Fibroblast of mammary gland (primary cell): ENCODE results near the gene SYPL1.
"Not testable (repeated sequence)": the region's sequence is repeated elsewhere in the genome, so short reads cannot be mapped to it uniquely, and the experiment has no call there.

Experiments
- DNase-seq: peaks from one replicate; pipeline ENCODE4 v3.0.0-alpha.2; 2010; ENCODE audit warnings: low read depth
- H3K4me3 ChIP-seq: 2 replicates; pipeline ENCODE4 v1.5.1; 2011; ENCODE audit warnings: low read depth, mild to moderate bottlenecking, low read length, moderate library complexity; ENCODE audit not compliant: control insufficient read depth
- CTCF ChIP-seq: conservative IDR thresholded peaks from 2 replicates; pipeline ENCODE4 v1.5.1; 2011; ENCODE audit warnings: low read depth, low read length, inconsistent platforms; ENCODE audit not compliant: control insufficient read depth, insufficient read depth

SYPL1 gene

GRCh38 chr7:106142136-106142535 is 30.0 kb upstream of the SYPL1 start:
- H3K4me3 ChIP-seq, result no peak overlapping the region
- DNase-seq, result no peak
- no peak for TF ChIP-seq CTCF

GRCh38 chr7:106140406-106141173 is 28.5 kb upstream of the SYPL1 start:
- DNase-seq, result no peak
- H3K4me3 ChIP-seq, result no peak overlapping the region
- no peak for TF ChIP-seq CTCF

DNA sequence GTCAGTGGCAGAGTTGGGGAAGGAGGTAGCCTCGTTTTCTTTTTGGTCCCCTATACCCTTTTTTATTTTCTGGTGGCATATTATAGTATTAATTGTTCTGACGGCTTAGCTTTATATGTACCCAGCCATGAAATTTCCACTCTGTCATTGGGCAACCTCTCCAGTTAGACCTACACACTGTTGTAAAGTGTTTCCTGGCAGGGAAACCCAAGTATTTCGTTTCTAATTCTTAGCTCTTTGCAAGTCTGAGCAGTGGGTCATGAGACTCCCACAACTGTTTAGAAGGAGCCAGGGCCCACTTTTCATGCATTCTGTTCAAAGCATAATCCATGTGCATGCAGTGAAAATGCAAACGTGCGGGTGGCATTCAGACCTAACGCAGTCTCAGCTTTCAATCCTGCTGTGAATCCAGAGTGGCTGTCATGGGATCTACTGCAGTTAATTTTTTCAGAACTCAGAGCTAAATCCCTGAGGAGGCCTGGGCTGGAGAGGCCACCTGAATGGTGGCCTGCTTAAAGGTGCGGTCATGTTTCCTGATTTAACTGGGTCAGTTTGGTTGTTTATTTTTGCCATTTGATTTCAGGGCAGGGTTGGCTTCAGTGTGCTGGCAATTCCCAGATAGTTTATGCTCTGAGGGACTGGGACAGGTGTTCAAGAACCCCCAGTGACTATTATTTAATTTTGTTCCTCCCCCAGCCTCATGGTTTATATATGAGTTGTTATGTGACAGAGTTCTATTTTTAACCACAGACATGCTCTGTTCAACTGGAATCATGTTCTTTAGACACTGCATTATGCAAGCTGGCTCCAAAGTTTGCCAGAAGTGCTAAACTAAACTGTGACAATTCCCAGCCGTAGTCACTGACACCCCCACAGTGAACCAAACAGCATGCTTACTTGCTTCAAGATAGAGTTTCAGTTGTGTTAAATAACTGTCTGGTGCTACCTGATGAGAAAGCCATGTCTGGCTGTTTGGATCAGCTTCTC is 27.4 kb upstream of the SYPL1 start:
- peak; percentile 30 for DNase-seq
- no peak overlapping the region for H3K4me3 ChIP-seq
- TF ChIP-seq CTCF, result no peak

DNA sequence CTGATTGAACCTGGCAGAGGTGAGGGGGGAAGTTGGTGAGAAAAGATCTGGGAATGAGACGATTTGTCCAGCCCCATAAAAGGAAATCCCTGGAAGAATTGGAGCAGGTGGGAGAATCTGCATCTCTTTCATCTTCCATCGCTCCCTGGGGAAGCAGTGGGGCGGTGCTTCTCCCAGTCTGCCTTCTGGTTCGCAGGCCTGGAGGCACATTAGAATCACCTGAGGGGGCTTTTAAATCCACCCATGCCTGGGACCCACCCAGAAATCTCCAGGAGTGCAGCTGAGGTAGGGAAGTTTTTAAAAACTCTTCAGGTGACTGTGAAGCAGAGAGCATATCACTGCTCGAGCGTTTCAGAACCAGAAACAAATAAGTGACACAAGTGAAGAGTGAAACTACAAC is 26.7 kb upstream of the SYPL1 start:
- no peak overlapping the region for H3K4me3 ChIP-seq
- no peak for DNase-seq
- no peak for TF ChIP-seq CTCF

DNA sequence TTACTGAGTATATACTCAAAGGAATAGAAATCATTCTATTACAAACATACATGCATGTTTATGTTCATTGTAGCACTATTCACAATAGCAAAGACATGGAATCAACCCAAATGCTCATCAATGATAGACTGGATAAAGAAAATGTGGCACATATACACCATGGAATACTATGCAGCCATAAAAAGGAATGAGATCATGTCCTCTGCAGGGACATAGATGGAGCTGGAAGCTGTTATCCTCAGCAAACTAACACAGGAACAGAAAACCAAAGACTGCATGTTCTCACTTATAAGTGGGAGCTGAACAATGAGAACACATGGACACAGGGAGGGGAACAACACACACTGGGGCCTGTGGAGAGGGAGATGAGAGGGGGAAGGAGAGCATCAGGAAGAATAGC is 26.1 kb upstream of the SYPL1 start:
- not testable (repeated sequence) for H3K4me3 ChIP-seq, DNase-seq

DNA sequence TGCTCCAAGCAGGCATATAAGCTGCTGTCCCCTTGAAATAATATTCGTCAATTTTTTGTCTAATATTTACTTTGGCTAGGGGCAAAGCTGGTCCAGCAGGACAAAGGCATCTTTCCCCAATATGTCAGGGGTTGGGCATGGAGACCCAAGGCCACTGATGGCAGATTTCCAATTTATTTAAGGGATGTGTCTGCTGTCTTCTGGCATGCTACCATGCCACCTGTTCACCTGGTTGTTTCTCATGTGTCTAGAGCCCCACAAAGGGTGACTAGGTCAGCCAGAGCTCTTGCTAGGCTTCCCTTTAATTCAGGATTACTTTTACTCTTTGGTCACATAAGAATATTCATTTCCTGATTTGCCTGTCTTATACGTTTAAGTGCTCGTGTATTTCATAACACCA is 22.1 kb upstream of the SYPL1 start:
- TF ChIP-seq CTCF, result no peak
- H3K4me3 ChIP-seq, result no peak overlapping the region
- no peak for DNase-seq

DNA sequence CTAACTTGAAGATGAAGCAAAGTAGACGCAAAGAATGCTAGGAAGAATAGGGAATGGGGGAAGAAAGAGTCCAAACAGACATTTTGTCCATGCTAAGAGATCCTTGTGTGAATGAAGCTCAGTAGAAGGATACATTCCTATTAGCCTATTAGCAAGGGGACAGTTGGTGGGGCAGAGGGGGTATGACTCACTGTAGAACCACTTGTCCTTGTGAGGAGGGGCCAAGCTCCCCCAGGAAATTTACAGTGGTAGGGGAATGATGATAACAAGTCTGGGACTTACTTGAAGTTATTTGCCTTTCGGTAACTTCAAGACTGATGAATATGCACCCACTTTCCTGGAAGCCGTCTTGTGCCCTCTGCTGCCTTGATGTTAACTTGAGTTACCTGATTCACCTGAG is 17.2 kb upstream of the SYPL1 start:
- no peak overlapping the region for H3K4me3 ChIP-seq
- TF ChIP-seq CTCF, result no peak
- no peak for DNase-seq
